Measurements from ENCODE around the gene KRT10. TPM values are rescaled to one million over a fixed set of nuclear protein-coding genes. Genes with fewer than 3 reads are reported as not detected.

The KRT10 gene
- total and polyA plus RNA-seq, 9 of the 15 experiments (the other 6 are each of a cell fraction or from before 2014, with no cell fraction given), result 47.0 to 179 (median 76.2) TPM

DNA sequence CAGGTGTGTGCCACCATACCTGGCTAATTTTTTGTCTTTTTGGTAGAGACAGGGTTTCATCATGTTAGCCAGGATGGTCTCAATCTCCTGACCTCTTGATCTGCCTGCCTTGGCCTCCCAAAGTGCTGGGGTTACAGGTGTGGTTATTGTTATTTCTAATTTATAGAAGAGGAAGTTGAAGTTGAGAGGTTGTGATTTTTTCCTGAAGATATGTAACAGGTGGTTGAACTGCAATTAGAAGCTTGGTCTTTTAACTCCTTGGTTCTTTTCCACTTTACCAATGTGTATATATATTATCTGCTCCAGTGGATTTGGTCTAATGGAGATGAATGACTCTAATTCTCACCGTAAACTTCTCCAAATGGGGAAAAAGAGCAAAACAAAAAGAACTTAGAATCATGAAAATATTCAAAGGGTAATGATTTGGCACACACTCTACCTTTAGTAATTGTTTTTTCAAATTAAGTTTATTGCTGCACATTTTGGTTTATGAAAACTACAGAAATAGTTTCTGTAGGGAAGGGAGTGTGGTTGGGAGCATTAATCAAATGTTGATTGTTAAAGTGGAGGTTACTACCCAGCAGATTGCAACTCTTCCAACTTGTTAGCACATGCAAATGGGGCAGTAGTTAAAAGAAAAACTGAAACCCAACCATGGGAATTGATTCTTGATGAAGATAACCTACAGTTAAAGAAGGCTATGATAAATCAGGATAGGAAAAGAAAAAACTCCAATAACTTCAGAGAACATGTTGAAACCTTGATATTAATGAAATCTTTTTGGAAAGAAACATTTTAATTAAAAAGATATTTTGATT, 1.8 kb upstream of the KRT10 start:
- no peak overlapping the region for H3K9ac ChIP-seq (ENCODE audit: insufficient read depth in 1 of 2, low read depth in 2 of 2, low read length in 2 of 2)
- H3K79me2 ChIP-seq (ENCODE audit: control insufficient read depth, insufficient read depth, low read length), result peaks cover 78% of the 10 kb centered on the region
- no peaks in the 10 kb centered on the region for H3K9me3 ChIP-seq (replicated peaks; ENCODE audit: control insufficient read depth, insufficient read depth, low read depth, low read length)
- no TSS peak for BruUV-seq (replicated peaks)
- in situ Hi-C loops (cut with MboI) (no loop called here), intact Hi-C loops (cut with micrococcal nuclease) (no loop called here)
- no peak overlapping the region for H3K4me2 ChIP-seq (ENCODE audit: insufficient read depth, low read length)
- FAIRE-seq, result no peak
- no peaks in the 10 kb centered on the region for H3K9me1 ChIP-seq (ENCODE audit: control insufficient read depth, insufficient read depth, low read length)
- CTCF ChIA-PET (ENCODE audit: low intra/inter-chr PET ratio), result no interaction called here
- H3K27ac ChIP-seq (ENCODE audit: extremely low read depth, low read depth, low read length), result no peak overlapping the region
- H2AFZ ChIP-seq (ENCODE audit: low read depth, low read length), result no peak overlapping the region
- H3K4me1 ChIP-seq (replicated peaks in 1 of 2; ENCODE audit: control insufficient read depth in 2 of 2, insufficient read depth in 2 of 2, low read length in 2 of 2), result peaks cover 31 to 60% of the 10 kb centered on the region in 2 experiments
- no peak for DNase-seq (ENCODE audit: extremely low read depth in 1 of 4, low spot score in 3 of 4)
- no peak overlapping the region for H3K4me3 ChIP-seq
- POLR2A ChIA-PET, result no interaction called here
- no peak for TF ChIP-seq MTA1 (IDR thresholded peaks at IDR 0.05; ENCODE audit: borderline replicate concordance)
- TF ChIP-seq, protein P1, sequence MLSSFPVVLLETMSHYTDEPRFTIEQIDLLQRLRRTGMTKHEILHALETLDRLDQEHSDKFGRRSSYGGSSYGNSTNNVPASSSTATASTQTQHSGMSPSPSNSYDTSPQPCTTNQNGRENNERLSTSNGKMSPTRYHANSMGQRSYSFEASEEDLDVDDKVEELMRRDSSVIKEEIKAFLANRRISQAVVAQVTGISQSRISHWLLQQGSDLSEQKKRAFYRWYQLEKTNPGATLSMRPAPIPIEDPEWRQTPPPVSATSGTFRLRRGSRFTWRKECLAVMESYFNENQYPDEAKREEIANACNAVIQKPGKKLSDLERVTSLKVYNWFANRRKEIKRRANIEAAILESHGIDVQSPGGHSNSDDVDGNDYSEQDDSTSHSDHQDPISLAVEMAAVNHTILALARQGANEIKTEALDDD (IDR thresholded peaks at IDR 0.05), result peak; percentile 45; the same call in 1 of the 2 replicates
- WGBS (ENCODE audit: insufficient coverage, low coverage, missing lambda C conversion rate), result 69% methylated on average over 1 of the region's 1 CpG
- H4K20me1 ChIP-seq (replicated peaks; ENCODE audit: control insufficient read depth, insufficient read depth, low read length), result no peaks in the 10 kb centered on the region
- ATAC-seq, result no peak
- no peaks in the 10 kb centered on the region for H3K27me3 ChIP-seq (ENCODE audit: control insufficient read depth in 2 of 2, insufficient read depth in 2 of 2, low read length in 2 of 2)
- peaks cover 16% of the 10 kb centered on the region; the same call in 2 of the 3 replicates for H3K36me3 ChIP-seq (ENCODE audit: control insufficient read depth, insufficient read depth, low read length)

DNA sequence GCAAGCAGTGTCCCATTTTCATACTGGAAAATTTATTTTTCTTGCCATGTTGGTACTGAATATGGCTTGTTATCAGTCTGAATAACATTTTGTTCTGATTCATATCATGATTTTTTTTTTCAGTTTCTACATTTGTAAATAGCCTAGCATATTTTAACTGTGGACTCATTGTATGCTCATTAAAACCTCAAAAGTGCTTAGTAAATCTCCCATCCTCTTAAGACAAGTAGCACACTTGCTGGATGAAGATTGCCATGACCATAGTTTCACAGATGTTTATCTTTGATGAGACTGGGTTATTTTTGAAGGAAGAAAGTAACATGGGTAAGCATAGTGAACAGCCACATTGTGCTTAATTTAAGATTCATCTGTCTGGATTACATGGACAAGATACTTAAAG, 878 bp downstream of the KRT10 start:
- peaks cover 5% of the 10 kb centered on the region for H3K9me1 ChIP-seq (ENCODE audit: control insufficient read depth, insufficient read depth, low read length)
- in situ Hi-C loops (cut with MboI), result no loop called here
- ChIA-PET CTCF (ENCODE audit: low intra/inter-chr PET ratio) (no interaction called here), POLR2A (interaction anchor here (0.7 to 0.8 kb wide), 2 partner anchors 62 to 858 kb away, joined by 3 read pairs; no protein-coding TSS in a partner anchor)
- BruUV-seq (replicated peaks), result no TSS peak
- no peaks in the 10 kb centered on the region for H3K9me3 ChIP-seq (replicated peaks; ENCODE audit: control insufficient read depth, insufficient read depth, low read depth, low read length)
- H4K20me1 ChIP-seq (replicated peaks; ENCODE audit: control insufficient read depth, insufficient read depth, low read length), result no peaks in the 10 kb centered on the region
- H3K79me2 ChIP-seq (ENCODE audit: control insufficient read depth, insufficient read depth, low read length), result peaks cover 87% of the 10 kb centered on the region
- H3K27ac ChIP-seq (ENCODE audit: extremely low read depth, low read depth, low read length), result peak overlapping the region; percentile 99
- H3K4me3 ChIP-seq, result peak overlapping the region; percentile 67; the same call in 1 of the 2 replicates
- peaks cover 34% of the 10 kb centered on the region for H3K36me3 ChIP-seq (ENCODE audit: control insufficient read depth, insufficient read depth, low read length)
- no peaks in the 10 kb centered on the region for H3K27me3 ChIP-seq (ENCODE audit: control insufficient read depth in 2 of 2, insufficient read depth in 2 of 2, low read length in 2 of 2)
- H3K9ac ChIP-seq (ENCODE audit: insufficient read depth in 1 of 2, low read depth in 2 of 2, low read length in 2 of 2), result peak overlapping the region in 1 of 2 experiments; percentile 97; a peak in 2 of 4 replicates
- peak overlapping the region; percentile 66 for H3K4me2 ChIP-seq (ENCODE audit: insufficient read depth, low read length)
- TF ChIP-seq SIN3B (IDR thresholded peaks at IDR 0.05; ENCODE audit: low read depth) (no peak), CCAR2 (IDR thresholded peaks at IDR 0.05; ENCODE audit: low read depth, low read length) (no peak), SMC3 (conservative IDR thresholded peaks at IDR 0.05; ENCODE audit: insufficient read depth, low read depth, low read length) (no peak), EWSR1 (IDR thresholded peaks at IDR 0.05; ENCODE audit: borderline replicate concordance, low read depth, partially characterized antibody) (no peak), FOSL1 (tag; conservative IDR thresholded peaks at IDR 0.05) (peak; percentile 22; the same call in 1 of the 2 replicates), STAG1 (CRISPR knock-in tag; IDR thresholded peaks at IDR 0.05; ENCODE audit: borderline replicate concordance) (no peak), MEF2A (IDR thresholded peaks at IDR 0.05; ENCODE audit: control insufficient read depth, low read depth, low read length) (no peak), CBFA2T3 (IDR thresholded peaks at IDR 0.05) (peak; percentile 28; the same call in 1 of the 2 replicates), PTRF (tag; IDR thresholded peaks at IDR 0.05) (no peak), SMARCA4 (IDR thresholded peaks at IDR 0.05) (peak; percentile 30; the same call in 1 of the 2 replicates)
- H2AFZ ChIP-seq (ENCODE audit: low read depth, low read length), result no peak overlapping the region
- intact Hi-C loops (cut with micrococcal nuclease), result no loop called here
- DNase-seq (ENCODE audit: extremely low read depth in 1 of 4, low spot score in 3 of 4), result no peak
- no peak for ATAC-seq
- no peak for FAIRE-seq
- H3K4me1 ChIP-seq (replicated peaks in 1 of 2; ENCODE audit: control insufficient read depth in 2 of 2, insufficient read depth in 2 of 2, low read length in 2 of 2), result peaks cover 22 to 51% of the 10 kb centered on the region in 2 experiments
